Prostate gland (tissue), 2 donors: ENCODE results near the gene HSPA1B.

ENCODE experiments used
- CTCF ChIP-seq, 4 experiments: fragments of 200-600 bp in 2 of 4; fragments of 450-650 bp in 2 of 4; sonication (generic) in 2 of 4; IDR thresholded peaks; 1 replicate in 3 of 4; 2 replicates in 1 of 4; pipeline ENCODE4 v1.5.1; 2016 to 2019; ENCODE audit warnings: antibody characterized with exemption in 4 of 4, mild to moderate bottlenecking in 2 of 4, moderate library complexity in 2 of 4
- POLR2AphosphoS5 ChIP-seq: sonication (generic); formaldehyde crosslinking; IDR thresholded peaks from one replicate; pipeline ENCODE4 v1.6.1; 2017; ENCODE audit warnings: antibody characterized with exemption

- TF ChIP-seq CTCF (IDR thresholded peaks at IDR 0.05), result no peak
- TF ChIP-seq POLR2AphosphoS5, result no peak
Observed at GRCh38 chr6:31781244-31782125, 46.1 kb upstream of the HSPA1B start.
